HUDEP-2 (cell line): ENCODE measurements around the gene DHRSX.
"Not testable (repeated sequence)": the region's sequence is repeated elsewhere in the genome, so short reads cannot be mapped to it uniquely, and the experiment has no call there.

Experiments used
- DNase-seq, 76 experiments: peaks; one replicate each; lab custom pipeline; 2025; ENCODE audit not compliant: unreplicated experiment in 76 of 76; lab: John Stamatoyannopoulos, UW

Gene DHRSX

GRCh38 chrX:2321411-2321810, 179.4 kb downstream of the DHRSX start:
- no peak for DNase-seq

- no peak for DNase-seq
Measured at GRCh38 chrX:2320580-2321327, 180.0 kb downstream of the DHRSX start.

GRCh38 chrX:2320089-2320488, 180.7 kb downstream of the DHRSX start:
- DNase-seq: no peak

GRCh38 chrX:2318371-2318770, 182.4 kb downstream of the DHRSX start:
- DNase-seq: no peak

GRCh38 chrX:2317527-2318055, 183.2 kb downstream of the DHRSX start:
- DNase-seq: no peak

GRCh38 chrX:2316534-2316933, 184.2 kb downstream of the DHRSX start:
- DNase-seq: no peak

- no peak for DNase-seq
Measured at GRCh38 chrX:2315434-2315833, 185.3 kb downstream of the DHRSX start.

- DNase-seq: no peak
Measured at GRCh38 chrX:2314831-2315365, 185.9 kb downstream of the DHRSX start.

GRCh38 chrX:2313864-2314640, 186.7 kb downstream of the DHRSX start:
- DNase-seq: no peak

GRCh38 chrX:2312061-2312591, 188.7 kb downstream of the DHRSX start:
- DNase-seq: not testable (repeated sequence)

GRCh38 chrX:2311501-2311900, 189.3 kb downstream of the DHRSX start:
- no peak for DNase-seq

- no peak for DNase-seq
Measured at GRCh38 chrX:2301901-2302300, 198.9 kb downstream of the DHRSX start.

GRCh38 chrX:2299871-2300270, 200.9 kb downstream of the DHRSX start:
- no peak for DNase-seq

GRCh38 chrX:2286731-2287130, 214.0 kb downstream of the DHRSX start:
- no peak for DNase-seq

GRCh38 chrX:2284601-2285000, 216.2 kb downstream of the DHRSX start:
- DNase-seq: no peak

GRCh38 chrX:2284133-2284532, 216.6 kb downstream of the DHRSX start:
- DNase-seq: no peak

- DNase-seq: no peak
Measured at GRCh38 chrX:2283111-2283859, 217.5 kb downstream of the DHRSX start.

- DNase-seq: no peak
Measured at GRCh38 chrX:2282490-2283090, 218.2 kb downstream of the DHRSX start.

- DNase-seq: no peak
Measured at GRCh38 chrX:2272337-2272736, 228.4 kb downstream of the DHRSX start.

- DNase-seq: not testable (repeated sequence)
Measured at GRCh38 chrX:2271595-2271994, 229.2 kb downstream of the DHRSX start.
